Fibroblast of lung (primary cell): Measurements from ENCODE around the gene PTGES2.

ENCODE experiments used
- CTCF ChIP-seq, 2 donors: IDR thresholded peaks in 1 of 2; conservative IDR thresholded peaks in 1 of 2; 1 replicate in 1 of 2; 2 replicates in 1 of 2; pipeline ENCODE4 v1.5.1; 2011 to 2012; ENCODE audit warnings: low read length in 2 of 2, control low read depth in 1 of 2, inconsistent platforms in 1 of 2, low read depth in 1 of 2, mild to moderate bottlenecking in 1 of 2
- EZH2 ChIP-seq: IDR thresholded peaks from 2 replicates; pipeline ENCODE4 v1.5.1; 2012; ENCODE audit warnings: low read length, control low read depth, mild to moderate bottlenecking; ENCODE audit errors: missing control alignments

- TF ChIP-seq CTCF (conservative IDR thresholded peaks at IDR 0.05 in 1 of 2, IDR thresholded peaks at IDR 0.05 in 1 of 2; ENCODE audit: low read depth in 1 of 2, low read length in 2 of 2), result no peak
- no peak for TF ChIP-seq EZH2
Measured at GRCh38 chr9:128078504-128079434, 48.8 kb downstream of the PTGES2 start.
